HG02642 (cell line): ENCODE measurements around the gene KYAT1.
A peak's percentile ranks its signal among the peaks of the same experiment; 100 is the strongest.

Experiments
- ATAC-seq: cut with Tn5 transposase; IDR thresholded peaks from one replicate; pipeline ENCODE4 v1.9.1; 2021; ENCODE audit warnings: mild to moderate bottlenecking; ENCODE audit not compliant: unreplicated experiment, poor library complexity

KYAT1 gene

GRCh38 chr9:128909859-128910258, 28.1 kb upstream of the KYAT1 start:
- ATAC-seq = no peak

- ATAC-seq = no peak
Observed at GRCh38 chr9:128908372-128908771, 26.6 kb upstream of the KYAT1 start.

- ATAC-seq = no peak
Observed at GRCh38 chr9:128906741-128907140, 25.0 kb upstream of the KYAT1 start.

- no peak for ATAC-seq
Observed at GRCh38 chr9:128905964-128906363, 24.2 kb upstream of the KYAT1 start.

GRCh38 chr9:128903871-128904620, 22.3 kb upstream of the KYAT1 start:
- no peak for ATAC-seq

GRCh38 chr9:128903079-128903461, 21.3 kb upstream of the KYAT1 start:
- no peak for ATAC-seq

GRCh38 chr9:128902351-128903078, 20.8 kb upstream of the KYAT1 start:
- peak; percentile 78 for ATAC-seq

GRCh38 chr9:128901822-128902221, 20.1 kb upstream of the KYAT1 start:
- no peak for ATAC-seq

GRCh38 chr9:128901379-128901778, 19.6 kb upstream of the KYAT1 start:
- ATAC-seq = no peak

- no peak for ATAC-seq
Observed at GRCh38 chr9:128899566-128900322, 18.0 kb upstream of the KYAT1 start.

- ATAC-seq = no peak
Observed at GRCh38 chr9:128898845-128899565, 17.3 kb upstream of the KYAT1 start.

- ATAC-seq = no peak
Observed at GRCh38 chr9:128898382-128898781, 16.6 kb upstream of the KYAT1 start.

- no peak for ATAC-seq
Observed at GRCh38 chr9:128895556-128895955, 13.8 kb upstream of the KYAT1 start.

GRCh38 chr9:128894764-128895163, 13.0 kb upstream of the KYAT1 start:
- no peak for ATAC-seq

- ATAC-seq = no peak
Observed at GRCh38 chr9:128893354-128893753, 11.6 kb upstream of the KYAT1 start.

GRCh38 chr9:128892221-128892921, 10.6 kb upstream of the KYAT1 start:
- no peak for ATAC-seq

GRCh38 chr9:128891321-128892220, 9.8 kb upstream of the KYAT1 start:
- no peak for ATAC-seq

GRCh38 chr9:128887914-128888350, 6.2 kb upstream of the KYAT1 start:
- ATAC-seq = no peak

GRCh38 chr9:128887049-128887448, 5.3 kb upstream of the KYAT1 start:
- ATAC-seq = no peak
